Skin of body (tissue), 2 donors: ENCODE measurements around the gene LTF. TPM values are rescaled to one million over a fixed set of nuclear protein-coding genes. Genes with fewer than 3 reads are reported as not detected.
"Not testable (repeated sequence)": the region's sequence is repeated elsewhere in the genome, so short reads cannot be mapped to it uniquely, and the experiment has no call there.

Experiments
- DNase-seq: peaks from one replicate; lab custom pipeline; 2025; lab: John Stamatoyannopoulos, UW
- total RNA-seq: library from RNA; depleted of rRNA; stranded (reverse); fragments of >200 nt; gene quantifications from one replicate; pipeline ENCODE4 v1.2.3, GENCODE V29; 2014

LTF gene
- total RNA-seq, 1 donor from 2014 or later: 60.7 TPM

DNA sequence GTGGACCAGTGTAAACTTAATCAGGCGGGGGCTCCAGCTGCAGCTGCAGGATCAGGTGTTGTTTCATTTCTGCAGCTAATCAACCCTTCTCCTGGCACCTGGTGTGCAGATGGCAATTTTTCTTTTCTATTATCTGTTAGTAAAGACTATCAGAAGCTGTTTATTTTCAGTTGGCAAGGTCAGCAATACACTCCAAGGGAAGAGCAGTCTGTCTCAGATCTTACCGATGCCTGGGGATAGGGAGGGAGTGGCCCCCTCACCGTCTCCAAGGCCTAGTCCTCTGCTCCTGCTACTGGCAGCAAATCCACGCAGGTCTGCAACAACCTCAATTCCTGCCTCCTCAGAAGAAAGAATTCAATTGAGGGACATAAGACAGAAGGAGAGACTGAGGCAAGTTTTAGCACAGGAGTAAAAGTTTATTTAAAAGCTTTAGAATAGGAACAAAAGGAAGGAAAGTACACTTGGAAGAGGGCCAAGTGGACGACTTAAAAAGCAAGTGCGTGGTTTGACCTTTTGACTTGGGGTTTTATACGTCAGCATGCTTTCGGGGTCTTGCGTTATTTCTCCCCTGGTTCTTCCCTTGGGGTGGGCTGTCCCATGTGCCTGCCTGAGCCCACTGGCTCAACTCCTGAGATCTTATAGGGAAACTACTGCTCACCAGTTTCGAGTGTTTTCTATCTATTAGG, 48.4 kb downstream of the LTF start:
- no peak for DNase-seq

- no peak for DNase-seq
Observed at GRCh38 chr3:46414739-46415138, 50.0 kb downstream of the LTF start.

DNA sequence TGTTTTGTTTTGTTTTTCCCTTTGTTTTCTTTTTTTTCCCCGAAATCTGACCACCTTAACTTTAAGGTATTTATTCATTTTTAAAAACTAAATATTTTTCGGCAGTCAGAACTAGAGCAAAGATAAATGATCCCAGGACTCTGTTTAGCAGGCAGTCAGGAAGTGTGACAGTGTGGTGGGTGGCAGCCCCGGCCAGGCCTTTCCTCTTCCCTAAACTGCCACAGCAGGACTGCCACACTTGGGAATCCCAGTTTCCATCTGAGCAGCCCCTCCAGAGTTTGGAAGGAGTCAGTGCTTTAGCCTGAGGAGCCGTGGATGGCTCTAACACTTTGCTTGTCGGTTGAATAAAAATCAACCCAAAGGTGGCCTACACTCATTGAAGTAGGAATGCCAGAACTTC, 50.8 kb downstream of the LTF start:
- DNase-seq: no peak

GRCh38 chr3:46412786-46413298, 51.9 kb downstream of the LTF start:
- peak; percentile 8 for DNase-seq

DNA sequence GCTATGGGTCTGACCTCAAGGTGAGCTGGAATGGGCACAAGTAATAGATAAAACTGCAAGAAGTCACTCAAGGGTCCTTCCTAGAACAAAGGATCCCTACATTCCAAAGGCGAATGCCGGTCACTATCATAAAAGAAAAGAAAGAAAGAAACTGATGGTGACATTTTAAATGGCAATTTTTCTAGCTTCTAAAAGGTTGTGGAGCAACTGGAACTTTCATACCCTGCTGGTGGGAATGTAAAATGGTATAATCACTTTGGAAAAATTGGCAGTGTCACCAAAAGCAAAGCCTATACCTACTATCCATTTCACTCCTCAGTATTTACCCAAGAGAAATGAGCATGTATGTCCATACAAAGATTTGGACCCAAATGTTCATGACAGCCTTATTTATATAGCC, 53.4 kb downstream of the LTF start:
- no peak for DNase-seq

- no peak for DNase-seq
Observed at GRCh38 chr3:46410669-46411068, 54.0 kb downstream of the LTF start.

DNA sequence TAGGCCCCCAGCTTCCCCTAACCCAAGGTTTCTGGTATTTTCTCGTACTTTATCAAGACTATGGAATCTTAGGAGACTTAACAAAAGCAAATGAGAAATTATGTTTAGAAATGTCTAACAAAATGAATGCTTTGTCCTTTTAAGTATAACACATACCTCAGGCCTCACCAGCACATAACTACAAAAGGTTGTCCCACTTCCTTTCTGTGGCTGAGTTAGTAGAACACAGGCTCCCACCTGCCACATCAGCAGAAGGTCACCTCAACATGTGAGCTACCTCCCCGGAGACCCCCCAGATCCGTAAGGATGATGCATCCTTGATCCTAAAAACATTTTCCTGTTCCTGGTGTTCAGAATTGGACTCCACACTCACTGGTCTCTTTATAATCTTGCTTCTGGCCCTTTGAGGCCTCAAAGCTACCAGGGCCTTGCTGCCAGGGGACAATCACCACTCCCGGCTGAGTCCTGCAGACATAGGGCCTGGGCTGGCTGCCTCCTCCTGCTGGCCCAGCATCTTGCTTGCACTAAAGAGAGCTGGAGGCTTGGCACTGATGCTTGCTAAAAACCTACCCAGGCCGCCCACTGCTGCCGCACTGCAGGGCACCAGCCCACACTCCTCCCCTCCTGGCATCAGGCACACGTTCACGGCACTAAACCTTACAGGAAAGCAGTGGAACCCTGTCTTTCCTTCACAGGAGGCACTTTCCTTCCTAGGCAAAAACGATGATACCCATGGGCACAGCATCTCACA, 54.8 kb downstream of the LTF start:
- DNase-seq: no peak

DNA sequence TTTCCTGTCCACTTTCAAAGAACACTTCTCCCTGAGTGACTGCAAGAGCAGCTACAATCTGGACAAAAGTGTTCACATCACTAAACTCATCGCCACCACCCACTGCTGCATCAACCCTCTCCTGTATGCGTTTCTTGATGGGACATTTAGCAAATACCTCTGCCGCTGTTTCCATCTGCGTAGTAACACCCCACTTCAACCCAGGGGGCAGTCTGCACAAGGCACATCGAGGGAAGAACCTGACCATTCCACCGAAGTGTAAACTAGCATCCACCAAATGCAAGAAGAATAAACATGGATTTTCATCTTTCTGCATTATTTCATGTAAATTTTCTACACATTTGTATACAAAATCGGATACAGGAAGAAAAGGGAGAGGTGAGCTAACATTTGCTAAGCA, 55.9 kb downstream of the LTF start:
- no peak for DNase-seq

DNA sequence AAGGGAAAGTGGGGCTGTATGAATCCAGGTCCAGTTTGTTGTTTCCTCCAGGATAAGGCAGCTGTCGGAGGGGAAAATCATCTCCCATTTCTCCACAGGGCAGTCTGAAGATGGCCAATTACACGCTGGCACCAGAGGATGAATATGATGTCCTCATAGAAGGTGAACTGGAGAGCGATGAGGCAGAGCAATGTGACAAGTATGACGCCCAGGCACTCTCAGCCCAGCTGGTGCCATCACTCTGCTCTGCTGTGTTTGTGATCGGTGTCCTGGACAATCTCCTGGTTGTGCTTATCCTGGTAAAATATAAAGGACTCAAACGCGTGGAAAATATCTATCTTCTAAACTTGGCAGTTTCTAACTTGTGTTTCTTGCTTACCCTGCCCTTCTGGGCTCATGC, 56.7 kb downstream of the LTF start:
- DNase-seq: no peak

DNA sequence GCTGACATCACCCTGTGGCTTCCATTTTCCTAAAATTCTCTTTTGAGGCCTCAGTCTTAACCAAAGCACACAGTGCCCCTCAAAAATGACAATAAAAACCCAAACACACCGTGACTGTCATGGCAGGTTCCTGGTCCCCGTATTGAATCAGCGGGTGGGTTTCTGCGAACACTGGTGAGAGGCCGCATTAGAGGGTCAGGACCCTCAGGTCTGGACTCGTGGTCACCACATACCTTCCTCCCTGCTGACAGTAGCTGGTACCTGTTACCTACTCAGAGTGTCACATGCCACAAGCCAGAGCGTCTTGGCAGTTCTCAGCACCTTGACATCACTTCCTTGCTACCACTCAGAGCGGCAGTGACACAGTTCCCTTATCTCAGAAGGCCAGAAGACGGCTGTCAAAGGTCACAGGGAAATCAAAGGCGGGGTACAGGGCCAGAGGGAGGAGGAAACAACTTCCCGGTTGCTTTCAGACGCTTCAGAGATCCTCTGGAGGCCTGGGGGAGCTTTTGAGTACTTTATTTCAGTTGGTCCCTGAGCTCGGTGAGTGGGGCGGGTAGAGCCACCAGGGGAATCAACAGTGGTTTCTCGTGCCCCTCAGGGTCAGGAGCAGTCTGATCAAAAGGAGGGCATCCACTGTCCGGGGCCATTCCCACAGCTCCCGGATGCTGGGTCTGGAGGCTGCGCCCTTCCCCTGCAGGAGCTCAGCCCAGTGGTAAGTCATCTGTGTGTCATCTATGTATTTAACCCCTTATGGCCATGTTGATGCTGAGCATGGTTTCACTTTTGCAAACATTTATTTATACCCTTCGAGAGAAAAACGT, 57.7 kb downstream of the LTF start, which contains the start of the genes CCR5AS and CCRL2:
CCR5AS (minus strand) TSS at position 279 of the 824 bp plus-strand sequence.
CCRL2 (plus strand) TSS at position 472 of the 824 bp plus-strand sequence. CDS start 821 bp downstream, outside the sequence.
- DNase-seq: no peak

GRCh38 chr3:46406443-46406787, 58.3 kb downstream of the LTF start:
- no peak for DNase-seq

- DNase-seq: no peak
Observed at GRCh38 chr3:46405301-46406019, 59.2 kb downstream of the LTF start.

GRCh38 chr3:46402902-46403301, 61.8 kb downstream of the LTF start:
- not testable (repeated sequence) for DNase-seq

GRCh38 chr3:46401579-46401978, 63.1 kb downstream of the LTF start:
- no peak for DNase-seq

DNA sequence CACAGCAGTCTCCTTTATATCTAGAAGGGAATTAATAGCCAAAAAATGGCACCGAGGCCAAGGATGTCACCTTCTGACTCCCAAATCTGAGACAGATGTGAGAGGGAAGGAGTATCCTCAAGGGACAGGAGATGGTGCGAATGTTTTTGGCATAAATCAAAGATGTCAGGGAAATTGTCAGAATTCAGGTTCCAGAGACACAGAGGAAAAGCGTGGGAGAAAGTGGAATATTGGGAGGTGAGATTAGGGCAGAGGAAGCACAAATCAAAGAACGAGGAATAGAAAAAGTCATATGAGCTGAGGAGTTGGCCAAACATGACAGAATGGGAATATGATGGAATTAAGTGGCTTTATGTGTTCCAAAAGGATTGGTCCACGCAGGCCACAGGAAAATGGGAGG, 63.9 kb downstream of the LTF start:
- DNase-seq: no peak

DNA sequence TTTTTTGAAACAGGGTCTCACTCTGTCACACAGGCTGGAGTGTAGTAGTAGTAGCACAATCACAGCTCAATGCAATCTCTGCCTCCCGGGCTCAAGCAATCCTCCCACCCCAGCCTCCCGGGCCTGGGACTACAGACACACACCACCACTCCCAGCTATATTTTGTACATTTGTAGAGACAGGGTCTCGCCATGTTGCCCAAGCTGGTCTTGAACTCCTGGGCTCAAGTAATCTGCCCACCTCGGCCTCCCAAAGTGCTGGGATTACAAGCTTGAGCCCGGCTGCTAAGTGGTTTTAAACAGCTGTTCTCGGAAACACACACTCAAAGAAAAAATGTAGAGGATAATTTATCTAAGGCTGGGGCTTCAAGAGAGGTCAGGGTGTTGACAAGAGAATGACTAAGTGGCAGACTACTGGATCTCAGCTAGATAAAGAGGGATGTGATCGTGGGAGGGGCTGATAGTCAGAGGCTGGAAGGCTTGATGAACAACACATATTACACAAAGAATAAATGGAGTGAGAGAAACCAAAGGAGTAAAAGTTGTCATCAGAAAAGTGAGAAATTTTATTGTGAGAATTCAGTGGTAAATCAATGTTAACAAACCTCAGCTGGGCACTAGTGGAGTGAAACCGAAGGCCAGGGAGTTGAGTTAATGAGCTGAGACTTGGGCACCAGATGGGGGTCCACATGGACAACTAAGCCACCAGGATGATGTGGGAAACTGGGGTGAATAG, 64.5 kb downstream of the LTF start:
- DNase-seq: no peak

DNA sequence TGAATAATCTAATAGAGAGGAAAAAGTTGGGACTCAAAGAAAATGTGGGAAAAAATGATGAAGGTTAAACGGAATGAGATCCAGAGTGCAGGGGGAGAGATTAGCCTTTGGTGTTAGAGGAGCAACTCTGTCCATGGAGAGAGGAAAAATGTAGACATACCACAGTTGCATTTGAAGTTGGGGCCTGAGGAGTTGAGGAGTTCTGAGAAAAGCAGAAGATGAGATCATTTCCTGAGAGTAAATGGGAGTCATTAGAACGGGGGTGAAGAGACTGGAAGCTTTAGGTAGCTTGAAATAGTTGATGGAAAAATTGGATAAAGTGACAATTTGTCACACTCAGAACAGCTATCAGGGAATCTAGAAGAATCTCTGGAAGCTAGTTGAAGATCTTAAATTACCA, 65.1 kb downstream of the LTF start:
- no peak for DNase-seq

DNA sequence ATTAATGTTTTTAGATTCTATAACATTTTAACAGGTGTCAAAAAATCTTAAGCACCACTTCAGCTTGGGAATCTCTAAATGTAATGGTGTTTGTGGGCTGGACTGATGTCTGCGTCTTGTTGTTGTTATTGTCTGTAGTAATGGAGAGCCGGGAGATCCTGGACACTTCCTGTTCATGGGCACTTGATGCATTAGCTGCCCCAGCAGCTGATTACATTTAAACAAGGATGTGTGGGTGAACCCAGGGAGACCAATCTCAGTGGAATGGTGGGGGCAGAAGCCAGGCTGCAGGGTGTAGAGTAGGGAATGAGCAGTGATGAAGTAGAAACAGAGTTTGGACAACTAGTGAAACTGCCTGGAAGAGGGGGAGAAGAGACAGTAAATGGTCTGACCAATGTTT, 65.6 kb downstream of the LTF start:
- no peak for DNase-seq

- DNase-seq: no peak
Observed at GRCh38 chr3:46398186-46398955, 66.3 kb downstream of the LTF start.

- DNase-seq: no peak
Observed at GRCh38 chr3:46397111-46397510, 67.6 kb downstream of the LTF start.
